SK-N-SH treated with all-trans-retinoic acid at 6 μM for 48 hours (cell line): ENCODE data around the gene CACNA1B.

Source experiments
- ATAC-seq: fragments of 200-7000 bp; cut with Tn5 transposase; 3 replicates; pipeline ENCODE4 v1.9.1; 2020; ENCODE audit warnings: mild to moderate bottlenecking, moderate library complexity
- BACH2 ChIP-seq: fragments of 250-450 bp; sonication (Bioruptor Pico); IDR thresholded peaks from 2 replicates; pipeline ENCODE4 v1.9.0; 2021; ENCODE audit warnings: mild to moderate bottlenecking, borderline replicate concordance
- CREB5 ChIP-seq: fragments of 250-450 bp; sonication (Bioruptor Pico); IDR thresholded peaks from 2 replicates; pipeline ENCODE4 v1.5.1; 2020; ENCODE audit warnings: low read depth, mild to moderate bottlenecking, moderate library complexity
- CSDC2 ChIP-seq: fragments of 250-450 bp; sonication (Bioruptor Pico); IDR thresholded peaks from 2 replicates; pipeline ENCODE4 v1.5.0; 2020; ENCODE audit warnings: mild to moderate bottlenecking, moderate library complexity
- CSRNP3 ChIP-seq: fragments of 250-450 bp; sonication (Bioruptor Pico); IDR thresholded peaks from 2 replicates; pipeline ENCODE4 v1.5.1; 2021; ENCODE audit warnings: mild to moderate bottlenecking, moderate library complexity
- ESRRG ChIP-seq: fragments of 250-450 bp; sonication (Bioruptor Pico); IDR thresholded peaks from 2 replicates; pipeline ENCODE4 v1.6.1; 2021; ENCODE audit warnings: mild to moderate bottlenecking
- GLIS3 ChIP-seq: fragments of 250-450 bp; sonication (Bioruptor Pico); IDR thresholded peaks from 2 replicates; pipeline ENCODE4 v1.5.0; 2020; ENCODE audit warnings: mild to moderate bottlenecking, moderate library complexity
- ISL1 ChIP-seq: fragments of 250-450 bp; sonication (Bioruptor Pico); IDR thresholded peaks from 2 replicates; pipeline ENCODE4 v2.1.2; 2022; ENCODE audit warnings: mild to moderate bottlenecking, moderate library complexity
- OSR1 ChIP-seq: fragments of 250-450 bp; sonication (Bioruptor Pico); IDR thresholded peaks from 2 replicates; pipeline ENCODE4 v1.8.0; 2022; ENCODE audit warnings: moderate library complexity, mild to moderate bottlenecking, inconsistent platforms
- PATZ1 ChIP-seq: fragments of 250-450 bp; sonication (Bioruptor Pico); IDR thresholded peaks from 2 replicates; pipeline ENCODE4 v1.8.0; 2020; ENCODE audit warnings: mild to moderate bottlenecking, moderate library complexity, borderline replicate concordance
- POU6F1 ChIP-seq: fragments of 250-450 bp; sonication (Bioruptor Pico); IDR thresholded peaks from 2 replicates; pipeline ENCODE4 v1.8.0; 2021; ENCODE audit warnings: low read depth, mild to moderate bottlenecking, moderate library complexity, borderline replicate concordance
- PPARA ChIP-seq: fragments of 250-450 bp; sonication (Bioruptor Pico); IDR thresholded peaks from 2 replicates; pipeline ENCODE4 v1.5.0; 2020; ENCODE audit warnings: mild to moderate bottlenecking, borderline replicate concordance
- RARB ChIP-seq: fragments of 250-450 bp; sonication (Bioruptor Pico); IDR thresholded peaks from 2 replicates; pipeline ENCODE4 v1.8.0; 2021; ENCODE audit warnings: mild to moderate bottlenecking, moderate library complexity
- SNAI2 ChIP-seq: fragments of 250-450 bp; sonication (Bioruptor Pico); IDR thresholded peaks from 2 replicates; pipeline ENCODE4 v1.5.0; 2020; ENCODE audit warnings: mild to moderate bottlenecking, moderate library complexity
- TCF4 ChIP-seq: fragments of 250-450 bp; sonication (Bioruptor Pico); IDR thresholded peaks from 2 replicates; pipeline ENCODE4 v1.8.0; 2021; ENCODE audit warnings: mild to moderate bottlenecking, moderate library complexity, borderline replicate concordance
- ZC3H10 ChIP-seq: fragments of 250-450 bp; sonication (Bioruptor Pico); IDR thresholded peaks from 2 replicates; pipeline ENCODE4 v1.5.1; 2021; ENCODE audit warnings: mild to moderate bottlenecking, moderate library complexity
- ZFP3 ChIP-seq: fragments of 250-450 bp; sonication (Bioruptor Pico); IDR thresholded peaks from 2 replicates; pipeline ENCODE4 v1.5.0; 2020; ENCODE audit warnings: mild to moderate bottlenecking, moderate library complexity
- ZFP30 ChIP-seq: fragments of 450-650 bp; formaldehyde crosslinking; IDR thresholded peaks from 2 replicates; pipeline ENCODE4 v1.5.0; 2022; ENCODE audit warnings: mild to moderate bottlenecking, moderate library complexity
- ZNF565 ChIP-seq: fragments of 450-650 bp; formaldehyde crosslinking; conservative IDR thresholded peaks from 2 replicates; pipeline ENCODE4 v1.5.0; 2020; ENCODE audit warnings: low read depth, mild to moderate bottlenecking, moderate library complexity
- ZNF70 ChIP-seq: fragments of 450-650 bp; formaldehyde crosslinking; IDR thresholded peaks from 2 replicates; pipeline ENCODE4 v1.5.0; 2020; ENCODE audit warnings: mild to moderate bottlenecking, moderate library complexity
- ZNF8 ChIP-seq: fragments of 450-650 bp; formaldehyde crosslinking; IDR thresholded peaks from 2 replicates; pipeline ENCODE4 v1.5.0; 2020; ENCODE audit warnings: mild to moderate bottlenecking, moderate library complexity

Gene CACNA1B

GRCh38 chr9:137956039-137956438 is 78.5 kb downstream of the CACNA1B start:
- ATAC-seq, result no peak
- TF ChIP-seq CREB5 (CRISPR knock-in tag) (no peak), PPARA (no peak), BACH2 (CRISPR knock-in tag) (no peak), TCF4 (no peak), OSR1 (CRISPR knock-in tag) (no peak), SNAI2 (CRISPR knock-in tag) (no peak), ZFP3 (no peak), GLIS3 (CRISPR knock-in tag) (no peak), CSRNP3 (no peak)
- TF ChIP-seq, all 23 proteins: peak for 0

GRCh38 chr9:137956688-137957385 is 79.3 kb downstream of the CACNA1B start:
- ATAC-seq, result no peak
- TF ChIP-seq BACH2 (CRISPR knock-in tag), result no peak
- no peak for TF ChIP-seq ZNF8
- TF ChIP-seq ZFP3, result no peak
- TF ChIP-seq POU6F1 (CRISPR knock-in tag), result no peak
- no peak for TF ChIP-seq PATZ1 (CRISPR knock-in tag)
- TF ChIP-seq ZNF70 (CRISPR knock-in tag), result no peak
- TF ChIP-seq ZFP30, result no peak
- TF ChIP-seq ESRRG (CRISPR knock-in tag), result no peak
- no peak for TF ChIP-seq OSR1 (CRISPR knock-in tag)
- TF ChIP-seq TCF4, result no peak
- TF ChIP-seq RARB (CRISPR knock-in tag), result no peak
- TF ChIP-seq ZC3H10 (CRISPR knock-in tag), result no peak
- TF ChIP-seq SNAI2 (CRISPR knock-in tag), result no peak
- no peak for TF ChIP-seq ZNF565 (CRISPR knock-in tag)
- TF ChIP-seq ISL1, result no peak

GRCh38 chr9:137959641-137960411 is 82.2 kb downstream of the CACNA1B start:
- TF ChIP-seq OSR1 (CRISPR knock-in tag) (no peak), RARB (CRISPR knock-in tag) (no peak), PATZ1 (CRISPR knock-in tag) (no peak), ZC3H10 (CRISPR knock-in tag) (no peak), BACH2 (CRISPR knock-in tag) (no peak), ZNF70 (CRISPR knock-in tag) (no peak), CSDC2 (no peak), ZNF565 (CRISPR knock-in tag) (no peak), TCF4 (no peak), ZNF8 (no peak)
- ATAC-seq, result no peak
